Endothelial cell of umbilical vein (primary cell): Measurements from ENCODE around the gene GTF3C5. TPM values are rescaled to one million over a fixed set of nuclear protein-coding genes. Genes with fewer than 3 reads are reported as not detected.

Source experiments
- BruUV-seq: library from RNA; stranded (reverse); fragments of 400-500 nt; replicated peaks from 2 replicates; lab custom pipeline; 2021; lab: Mats Ljungman, UMichigan
- CTCF ChIA-PET: fragments of 300-600, 350-600 bp; sonication (Branson Sonifier 250); formaldehyde crosslinking; loops from one replicate; lab custom pipeline; 2021; ENCODE audit warnings: antibody characterized with exemption, inconsistent platforms; lab: Charles Lee
- POLR2A ChIA-PET: fragments of 300-600, 350-600 bp; sonication (Branson Sonifier 250); formaldehyde crosslinking; loops from one replicate; lab custom pipeline; 2021; ENCODE audit warnings: antibody characterized with exemption, inconsistent platforms; lab: Charles Lee
- DNase-seq: peaks from one replicate; pipeline ENCODE4 v3.0.0-alpha.2; 2011; ENCODE audit warnings: low read depth, low spot score
- FAIRE-seq: peaks from 2 replicates; lab custom pipeline; 2011; peaks lifted over from hg19 to GRCh38; lab: Jason Lieb, UNC
- H2AFZ ChIP-seq: 2 replicates; pipeline ENCODE4 v1.6.0; 2012; ENCODE audit warnings: low read depth, low read length, control low read depth, inconsistent platforms
- H3K27ac ChIP-seq: 2 replicates; pipeline ENCODE4 v1.5.1; 2011; ENCODE audit warnings: low read depth, mild to moderate bottlenecking, control low read depth, low read length, moderate library complexity; ENCODE audit not compliant: insufficient read depth
- H3K27me3 ChIP-seq, 2 experiments: 2 replicates each; pipeline versions ENCODE4 v1.6.0 to v1.6.1; 2011; ENCODE audit warnings: low read length in 2 of 2, mixed read lengths in 1 of 2; ENCODE audit not compliant: control insufficient read depth in 2 of 2, insufficient read depth in 2 of 2
- H3K36me3 ChIP-seq, 2 experiments: 2 replicates in 1 of 2; 3 replicates in 1 of 2; pipeline ENCODE4 v1.5.1; 2011; ENCODE audit warnings: low read length in 2 of 2, mild to moderate bottlenecking in 1 of 2, moderate library complexity in 1 of 2; ENCODE audit not compliant: control insufficient read depth in 2 of 2, insufficient read depth in 2 of 2; ENCODE audit errors: extremely low read depth in 1 of 2
- H3K4me1 ChIP-seq: 3 replicates; pipeline ENCODE4 v1.5.1; 2011; ENCODE audit warnings: mild to moderate bottlenecking, low read length; ENCODE audit not compliant: control insufficient read depth, insufficient read depth; ENCODE audit errors: extremely low read depth
- H3K4me2 ChIP-seq: 2 replicates; pipeline ENCODE4 v1.6.1; 2011; ENCODE audit warnings: low read length, control low read depth, mixed read lengths; ENCODE audit not compliant: insufficient read depth
- H3K4me3 ChIP-seq, 3 experiments: fragments of 200-600 bp in 1 of 3; sonication (generic), shearing (Covaris generic) in 1 of 3; replicated peaks in 1 of 3; 2 replicates each; pipeline ENCODE4 v1.5.1; 2011 to 2016; ENCODE audit warnings: control low read depth in 3 of 3, low read length in 3 of 3, mild to moderate bottlenecking in 2 of 3, inconsistent platforms in 1 of 3, low read depth in 1 of 3, moderate library complexity in 1 of 3; ENCODE audit not compliant: insufficient read depth in 1 of 3
- H3K79me2 ChIP-seq: 2 replicates; pipeline ENCODE4 v1.6.0; 2012; ENCODE audit warnings: low read length, inconsistent platforms; ENCODE audit not compliant: control insufficient read depth, insufficient read depth
- H3K9ac ChIP-seq: replicated peaks from 2 replicates; pipeline ENCODE3; 2011; ENCODE audit warnings: low read length, control low read depth; ENCODE audit not compliant: insufficient read depth; ENCODE audit errors: extremely low read depth
- H3K9me1 ChIP-seq: replicated peaks from 3 replicates; pipeline ENCODE4 v1.6.0; 2011; ENCODE audit warnings: mild to moderate bottlenecking, low read length; ENCODE audit not compliant: control insufficient read depth, insufficient read depth; ENCODE audit errors: extremely low read depth
- H3K9me3 ChIP-seq: replicated peaks from 2 replicates; pipeline ENCODE4 v1.5.1; 2012; ENCODE audit warnings: low read length, inconsistent platforms; ENCODE audit not compliant: control insufficient read depth, insufficient read depth
- H4K20me1 ChIP-seq: replicated peaks from 2 replicates; pipeline ENCODE3; 2011; ENCODE audit warnings: mild to moderate bottlenecking, low read length; ENCODE audit not compliant: control insufficient read depth, insufficient read depth; ENCODE audit errors: extremely low read depth
- EZH2 ChIP-seq: IDR thresholded peaks from 2 replicates; pipeline ENCODE4 v1.6.1; 2012; ENCODE audit warnings: borderline replicate concordance, low read depth, mild to moderate bottlenecking, moderate library complexity, low read length, inconsistent platforms; ENCODE audit not compliant: severe bottlenecking
- FOS ChIP-seq: IDR thresholded peaks from 2 replicates; pipeline ENCODE4 v1.6.1; 2011; ENCODE audit warnings: mild to moderate bottlenecking, low read length, moderate library complexity, borderline replicate concordance; ENCODE audit not compliant: insufficient read depth
- GATA2 ChIP-seq: IDR thresholded peaks from 2 replicates; pipeline ENCODE4 v1.7.0; 2011; ENCODE audit warnings: low read depth, mild to moderate bottlenecking, moderate library complexity, mixed read lengths, low read length; ENCODE audit not compliant: insufficient read length, insufficient read depth
- JUN ChIP-seq: IDR thresholded peaks from 2 replicates; pipeline ENCODE4 v1.6.1; 2011; ENCODE audit warnings: borderline replicate concordance, low read depth; ENCODE audit not compliant: insufficient read length, insufficient read depth
- MYC ChIP-seq: IDR thresholded peaks from one replicate; pipeline ENCODE4 v1.6.1; 2011; ENCODE audit warnings: mild to moderate bottlenecking, low read depth, low read length
- POLR2A ChIP-seq: IDR thresholded peaks from 2 replicates; pipeline ENCODE4 v1.6.1; 2012; ENCODE audit warnings: low read depth, mild to moderate bottlenecking, control low read depth, low read length
- POLR2AphosphoS5 ChIP-seq: IDR thresholded peaks from 2 replicates; pipeline ENCODE4 v1.6.1; 2012; ENCODE audit warnings: low read depth, mild to moderate bottlenecking, control low read depth, low read length, moderate library complexity; ENCODE audit not compliant: insufficient read depth
- dilution Hi-C: fragments of 300-500 bp; cut with MboI; formaldehyde crosslinking; loops from one replicate; pipeline ENCODE4 v1.15.0; 2019; ENCODE audit warnings: low sequenced_read_pairs; ENCODE audit not compliant: extremely low pct_ligation_motif_present
- intact Hi-C: fragments of 100-400 bp; cut with micrococcal nuclease; formaldehyde crosslinking; loops from one replicate; pipeline ENCODE4 v1.10.0; 2022
- polyA plus RNA-seq, 4 experiments: library from polyadenylated mRNA; depleted of rRNA in 3 of 4; stranded (reverse) in 3 of 4; unstranded in 1 of 4; fragments of >200 nt; gene quantifications; 2 replicates each; pipeline versions ENCODE4 v1.2.1 to v1.2.3, GENCODE V29; 2011 to 2012; ENCODE audit warnings: missing spikeins in 1 of 4
- total RNA-seq: library from RNA; stranded (reverse); gene quantifications from 2 replicates; pipeline ENCODE4 v1.2.3, GENCODE V29; 2021
- TF ChIP-seq, protein P1 (sequence below): IDR thresholded peaks from 2 replicates; pipeline ENCODE4 v1.6.1; 2011; ENCODE audit not compliant: insufficient read depth, insufficient read length
- TF ChIP-seq, protein P2 (sequence below), 2 donors: IDR thresholded peaks; 1 replicate in 1 of 2; 2 replicates in 1 of 2; pipeline ENCODE4 v1.5.1; 2011; ENCODE audit warnings: low read length in 2 of 2, mild to moderate bottlenecking in 2 of 2, moderate library complexity in 2 of 2, control low read depth in 1 of 2, inconsistent platforms in 1 of 2, low read depth in 1 of 2; ENCODE audit not compliant: insufficient read depth in 1 of 2; ENCODE audit errors: extremely low read depth in 1 of 2

Gene GTF3C5
- total and polyA plus RNA-seq, 2 donors (not counting 3 experiments of a cell fraction or from before 2014, with no cell fraction given): 65.6 to 73.8 TPM

DNA sequence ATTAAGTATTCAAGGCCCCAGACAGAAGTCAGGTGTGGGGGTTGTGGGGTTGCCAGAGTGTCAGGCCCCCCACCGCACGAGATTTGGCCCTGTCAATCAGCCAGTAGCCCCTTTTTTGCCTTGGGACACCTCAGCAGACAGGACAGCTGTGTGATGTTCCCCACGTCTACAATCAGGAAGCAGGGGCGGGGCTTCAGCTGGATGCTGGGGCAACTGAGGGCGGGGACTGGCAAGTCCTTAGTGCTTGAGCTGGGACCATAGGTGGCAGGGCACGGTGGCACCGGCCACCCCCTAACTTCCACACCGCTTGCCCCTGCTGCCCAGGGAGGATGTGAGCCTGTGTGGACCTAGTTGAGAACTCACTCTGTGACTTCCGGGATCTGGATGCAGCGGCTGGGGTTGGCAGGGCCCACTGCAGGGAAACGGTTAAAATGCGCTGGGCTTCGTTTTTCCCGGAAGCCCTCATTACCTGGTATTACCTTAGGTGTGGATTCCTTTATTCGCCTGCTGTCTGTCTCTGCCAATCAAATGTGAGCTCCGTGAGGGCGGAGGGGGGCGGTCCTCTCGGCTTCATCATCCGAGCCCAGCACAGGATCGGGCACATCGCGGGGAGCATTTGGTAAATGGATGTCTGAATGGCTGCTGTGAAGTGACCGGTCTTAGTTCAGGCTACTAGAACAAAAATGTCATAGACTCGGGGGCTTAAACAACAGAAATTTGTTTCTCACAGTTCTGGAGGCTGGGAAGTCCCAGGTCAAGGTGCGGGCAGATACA, 7.5 kb upstream of the GTF3C5 start:
- FAIRE-seq (no peak), DNase-seq (no peak)
- Histone ChIP-seq H3K4me2 (no peak overlapping the region), H4K20me1 (no peaks in the 10 kb centered on the region), H3K36me3 (no peaks in the 10 kb centered on the region), H3K9ac (no peak overlapping the region), H3K9me1 (no peaks in the 10 kb centered on the region), H3K9me3 (no peaks in the 10 kb centered on the region), H3K27ac (no peak overlapping the region), H3K27me3 (no peaks in the 10 kb centered on the region), H3K4me1 (no peaks in the 10 kb centered on the region), H3K79me2 (no peaks in the 10 kb centered on the region), H3K4me3 (no peak overlapping the region), H2AFZ (no peak overlapping the region)
- TF ChIP-seq GATA2 (no peak), MYC (no peak), POLR2AphosphoS5 (no peak), FOS (no peak), POLR2A (no peak), JUN (no peak), EZH2 (no peak)
- TF ChIP-seq, protein P1, sequence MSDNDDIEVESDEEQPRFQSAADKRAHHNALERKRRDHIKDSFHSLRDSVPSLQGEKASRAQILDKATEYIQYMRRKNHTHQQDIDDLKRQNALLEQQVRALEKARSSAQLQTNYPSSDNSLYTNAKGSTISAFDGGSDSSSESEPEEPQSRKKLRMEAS: no peak
- TF ChIP-seq, protein P2, sequence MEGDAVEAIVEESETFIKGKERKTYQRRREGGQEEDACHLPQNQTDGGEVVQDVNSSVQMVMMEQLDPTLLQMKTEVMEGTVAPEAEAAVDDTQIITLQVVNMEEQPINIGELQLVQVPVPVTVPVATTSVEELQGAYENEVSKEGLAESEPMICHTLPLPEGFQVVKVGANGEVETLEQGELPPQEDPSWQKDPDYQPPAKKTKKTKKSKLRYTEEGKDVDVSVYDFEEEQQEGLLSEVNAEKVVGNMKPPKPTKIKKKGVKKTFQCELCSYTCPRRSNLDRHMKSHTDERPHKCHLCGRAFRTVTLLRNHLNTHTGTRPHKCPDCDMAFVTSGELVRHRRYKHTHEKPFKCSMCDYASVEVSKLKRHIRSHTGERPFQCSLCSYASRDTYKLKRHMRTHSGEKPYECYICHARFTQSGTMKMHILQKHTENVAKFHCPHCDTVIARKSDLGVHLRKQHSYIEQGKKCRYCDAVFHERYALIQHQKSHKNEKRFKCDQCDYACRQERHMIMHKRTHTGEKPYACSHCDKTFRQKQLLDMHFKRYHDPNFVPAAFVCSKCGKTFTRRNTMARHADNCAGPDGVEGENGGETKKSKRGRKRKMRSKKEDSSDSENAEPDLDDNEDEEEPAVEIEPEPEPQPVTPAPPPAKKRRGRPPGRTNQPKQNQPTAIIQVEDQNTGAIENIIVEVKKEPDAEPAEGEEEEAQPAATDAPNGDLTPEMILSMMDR (IDR thresholded peaks at IDR 0.05; ENCODE audit: extremely low read depth in 1 of 2, insufficient read depth in 1 of 2, low read depth in 1 of 2, low read length in 2 of 2): no peak
- dilution Hi-C loops: no loop called here
- ChIA-PET POLR2A (no interaction called here), CTCF (interaction anchor here (0.7 to 2.6 kb wide), 4 partner anchors 17 to 463 kb away, joined by 3 to 14 read pairs (median 6); partner anchors contain the start of gene GFI1B)
- no TSS peak for BruUV-seq
- intact Hi-C loops: no loop called here
